Transverse colon (tissue), 4 donors: ENCODE data around the gene ABCG1. TPM values are rescaled to one million over a fixed set of nuclear protein-coding genes. Genes with fewer than 3 reads are reported as not detected.

ENCODE experiments used
- DNase-seq: peaks from one replicate; pipeline ENCODE4 v3.0.0-alpha.2; 2019
- H3K27ac ChIP-seq, 4 donors: fragments of 200-600 bp; sonication (generic); 2 replicates each; pipeline ENCODE4 v1.5.1; 2016 to 2018; ENCODE audit warnings: inconsistent platforms in 4 of 4
- H3K27me3 ChIP-seq: fragments of 200-600 bp; sonication (generic); 2 replicates; pipeline ENCODE4 v1.5.1; 2017; ENCODE audit warnings: inconsistent platforms
- H3K36me3 ChIP-seq, 4 donors: fragments of 200-600 bp; sonication (generic); 2 replicates each; pipeline ENCODE4 v1.5.1; 2017 to 2019; ENCODE audit warnings: inconsistent platforms in 4 of 4
- H3K4me1 ChIP-seq, 4 donors: fragments of 200-600 bp; sonication (generic); 2 replicates each; pipeline ENCODE4 v1.5.1; 2017 to 2020; ENCODE audit warnings: inconsistent platforms in 4 of 4
- H3K4me3 ChIP-seq, 4 donors: fragments of 200-600 bp; sonication (generic); 1 replicate in 1 of 4; 2 replicates in 3 of 4; pipeline versions ENCODE4 v1.5.1 to v1.6.1; 2017 to 2019; ENCODE audit warnings: inconsistent platforms in 4 of 4
- H3K9me3 ChIP-seq, 2 donors: fragments of 200-600 bp; sonication (generic); 2 replicates each; pipeline ENCODE4 v1.5.1; 2017 to 2019; ENCODE audit warnings: inconsistent platforms in 2 of 2
- CTCF ChIP-seq, 5 experiments: fragments of 200-600 bp in 3 of 5; fragments of 450-650 bp in 2 of 5; sonication (generic) in 3 of 5; IDR thresholded peaks; 1 replicate in 2 of 5; 2 replicates in 3 of 5; pipeline ENCODE4 v1.5.1; 2016 to 2017; ENCODE audit warnings: antibody characterized with exemption in 5 of 5, inconsistent platforms in 3 of 5, mild to moderate bottlenecking in 2 of 5, moderate library complexity in 1 of 5
- EP300 ChIP-seq: sonication (generic); formaldehyde crosslinking; IDR thresholded peaks from one replicate; pipeline ENCODE4 v1.6.1; 2017; ENCODE audit warnings: antibody characterized with exemption, low read depth
- POLR2A ChIP-seq: fragments of 450-650 bp; IDR thresholded peaks from one replicate; pipeline ENCODE4 v1.6.1; 2016; ENCODE audit warnings: antibody characterized with exemption, mild to moderate bottlenecking, moderate library complexity
- POLR2AphosphoS5 ChIP-seq, 3 donors: sonication (generic); formaldehyde crosslinking; IDR thresholded peaks; one replicate each; pipeline ENCODE4 v1.6.1; 2016; ENCODE audit warnings: antibody characterized with exemption in 3 of 3
- WGBS, 2 donors: methylation state at CpG; one replicate each; pipeline ENCODE4 v1.1.5; 2018; ENCODE audit warnings: low coverage in 1 of 2; 5-methylcytosine and 5-hydroxymethylcytosine counted together
- in situ Hi-C, 4 donors: fragments of 200-750 bp; cut with MboI; loops; one replicate each; pipeline versions ENCODE4 v1.15.0 to v1.15.1; 2017; ENCODE audit warnings: low sequenced_read_pairs in 3 of 4, low pct_ligation_motif_present in 1 of 4, low pct_unique_long_range_greater_than_20kb in 1 of 4
- intact Hi-C: fragments of 100-400 bp; cut with DNase I; formaldehyde crosslinking; loops from one replicate; pipeline ENCODE4 v1.15.1; 2023; ENCODE audit warnings: low total_unique reads
- total RNA-seq, 4 donors: library from RNA; depleted of rRNA; stranded (reverse); fragments of >200 nt; gene quantifications; one replicate each; pipeline ENCODE4 v1.1.0, GENCODE V29; 2016

Gene ABCG1
- total RNA-seq, 4 donors from 2014 or later = 17.1 to 67.7 (median 53.2) TPM

- peak overlapping the region in 3 of 4 donors; percentile 89 to 91 (median 91) for H3K27ac ChIP-seq
- H3K36me3 ChIP-seq = no peaks in the 10 kb centered on the region
- TF ChIP-seq CTCF (IDR thresholded peaks at IDR 0.05) (no peak), EP300 (no peak), POLR2AphosphoS5 (IDR thresholded peaks at IDR 0.05) (no peak)
- DNase-seq = no peak
- in situ Hi-C loops = no loop called here
- no peaks in the 10 kb centered on the region for H3K9me3 ChIP-seq
- intact Hi-C loops = no loop called here
- no peak overlapping the region for H3K4me3 ChIP-seq
- 96% methylated on average over 10 of the region's 10 CpGs; no CpG with 5 or more reads in 1 of the 2 donors for WGBS, 2 donors
- H3K27me3 ChIP-seq = no peaks in the 10 kb centered on the region
- H3K4me1 ChIP-seq = peaks cover 38 to 67% (median 47%) of the 10 kb centered on the region in 4 donors
Observed at GRCh38 chr21:42236014-42236413, 17.1 kb downstream of the ABCG1 start.

GRCh38 chr21:42236693-42237092, 17.8 kb downstream of the ABCG1 start:
- DNase-seq = no peak
- in situ Hi-C loops = no loop called here

GRCh38 chr21:42237161-42237560, 18.2 kb downstream of the ABCG1 start:
- TF ChIP-seq POLR2A (no peak), EP300 (no peak), POLR2AphosphoS5 (IDR thresholded peaks at IDR 0.05) (no peak), CTCF (IDR thresholded peaks at IDR 0.05) (no peak)
- H3K36me3 ChIP-seq = no peaks in the 10 kb centered on the region
- DNase-seq = no peak
- 81 to 89% methylated on average over 3 to 5 of the region's 5 CpGs for WGBS, 2 donors
- intact Hi-C loops (no loop called here), in situ Hi-C loops (no loop called here)
- peaks cover 35 to 57% (median 44%) of the 10 kb centered on the region in 4 donors for H3K4me1 ChIP-seq
- H3K9me3 ChIP-seq = no peaks in the 10 kb centered on the region
- H3K27ac ChIP-seq = peak overlapping the region in 3 of 4 donors; percentile 2 to 89 (median 21)
- no peaks in the 10 kb centered on the region for H3K27me3 ChIP-seq
- H3K4me3 ChIP-seq = no peak overlapping the region

More at GRCh38 chr21:42236693-42237092, 17.8 kb downstream of the ABCG1 start:
- Histone ChIP-seq H3K4me1 (peaks cover 37 to 61% (median 46%) of the 10 kb centered on the region in 4 donors), H3K9me3 (no peaks in the 10 kb centered on the region), H3K4me3 (no peak overlapping the region), H3K27ac (peak overlapping the region in 3 of 4 donors; percentile 21 to 91 (median 89)), H3K27me3 (no peaks in the 10 kb centered on the region), H3K36me3 (no peaks in the 10 kb centered on the region)
- 63% methylated on average over 3 of the region's 3 CpGs; no CpG with 5 or more reads in 1 of the 2 donors for WGBS, 2 donors
- no peak for TF ChIP-seq POLR2AphosphoS5 (IDR thresholded peaks at IDR 0.05)
- intact Hi-C loops = no loop called here

GRCh38 chr21:42237577-42237976, 18.6 kb downstream of the ABCG1 start:
- WGBS, 2 donors = 93% methylated on average over 3 of the region's 3 CpGs; no CpG with 5 or more reads in 1 of the 2 donors
- no peaks in the 10 kb centered on the region for H3K36me3 ChIP-seq
- H3K27ac ChIP-seq = peak overlapping the region in 1 of 4 donors; percentile 24
- in situ Hi-C loops = no loop called here
- H3K4me3 ChIP-seq = no peak overlapping the region
- no peak for TF ChIP-seq EP300
- no peak for TF ChIP-seq POLR2A
- no peak for DNase-seq
- no peaks in the 10 kb centered on the region for H3K27me3 ChIP-seq
- H3K4me1 ChIP-seq = peaks cover 31 to 53% (median 40%) of the 10 kb centered on the region in 4 donors
- H3K9me3 ChIP-seq = no peaks in the 10 kb centered on the region
- intact Hi-C loops = no loop called here

GRCh38 chr21:42238185-42238934, 19.4 kb downstream of the ABCG1 start:
- H3K36me3 ChIP-seq = no peaks in the 10 kb centered on the region
- 57 to 71% methylated on average over 9 to 12 of the region's 12 CpGs for WGBS, 2 donors
- no peaks in the 10 kb centered on the region for H3K27me3 ChIP-seq
- H3K4me1 ChIP-seq = peaks cover 23 to 45% (median 32%) of the 10 kb centered on the region in 4 donors
- no peak overlapping the region for H3K4me3 ChIP-seq
- intact Hi-C loops (no loop called here), in situ Hi-C loops (no loop called here)
- H3K9me3 ChIP-seq = no peaks in the 10 kb centered on the region
- no peak for DNase-seq
- TF ChIP-seq CTCF (IDR thresholded peaks at IDR 0.05) (no peak), EP300 (no peak), POLR2A (no peak), POLR2AphosphoS5 (IDR thresholded peaks at IDR 0.05) (no peak)
- H3K27ac ChIP-seq = peak overlapping the region in 1 of 4 donors; percentile 24
